HG03571 (cell line): ENCODE data around the gene LAMC2.

Experiments
- ATAC-seq: cut with Tn5 transposase; IDR thresholded peaks from one replicate; pipeline ENCODE4 v1.9.1; 2021; ENCODE audit not compliant: unreplicated experiment

Gene LAMC2

DNA sequence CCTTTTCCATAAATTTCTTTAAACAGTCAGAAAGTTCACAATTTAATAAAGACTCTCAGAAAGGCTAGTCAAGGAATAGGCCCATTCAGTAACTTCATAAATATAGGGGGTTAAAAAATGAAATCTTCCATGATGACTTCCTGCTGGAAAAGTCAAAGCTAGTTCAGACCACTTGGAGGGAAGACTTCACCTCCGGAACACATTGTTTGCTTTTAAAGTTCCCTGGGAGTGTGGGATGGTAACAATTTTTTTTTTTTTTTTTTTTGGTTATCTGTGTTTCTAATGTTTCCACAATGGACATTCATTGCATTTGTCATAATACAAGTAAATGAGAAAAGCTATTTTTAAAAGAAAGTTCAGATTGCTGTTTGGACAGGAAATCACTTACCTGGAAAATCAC is 18.4 kb upstream of the LAMC2 start:
- no peak for ATAC-seq

DNA sequence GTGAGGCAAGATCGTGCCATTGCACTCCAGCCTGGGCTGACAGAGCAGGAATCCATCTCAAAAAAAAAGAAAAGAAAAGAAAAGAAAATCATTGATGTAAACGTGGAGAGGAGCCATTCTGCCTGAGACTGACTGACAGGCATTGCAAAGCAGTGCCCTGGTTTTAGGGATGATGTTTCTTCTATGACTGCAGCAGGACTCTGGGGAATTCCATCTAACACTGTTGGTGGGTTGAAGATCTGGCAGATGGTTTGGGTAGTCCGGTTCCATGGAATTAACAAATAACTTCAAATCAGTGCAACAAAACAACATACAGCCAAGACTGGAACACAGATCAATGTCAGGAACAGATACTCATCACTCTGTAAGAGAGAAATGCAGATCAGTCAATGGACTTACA is 17.8 kb upstream of the LAMC2 start:
- ATAC-seq: no peak

DNA sequence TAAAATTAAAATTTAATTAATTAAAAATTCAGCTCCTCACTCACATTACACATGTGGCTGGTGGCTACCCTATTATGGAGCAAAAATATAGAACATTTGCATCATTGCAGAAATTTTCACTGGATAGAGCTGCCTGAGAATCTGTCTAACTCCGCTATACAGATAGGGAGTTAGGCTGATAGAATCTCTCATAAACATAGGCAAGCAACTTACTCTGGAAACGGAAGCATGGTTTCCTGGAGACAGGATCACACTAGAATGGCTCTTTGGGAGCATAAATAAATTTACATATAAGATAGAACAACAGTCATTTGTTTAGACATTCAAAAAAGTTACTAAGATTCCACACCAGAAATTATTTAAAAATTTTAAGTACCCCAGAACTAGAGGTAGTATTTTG is 12.2 kb upstream of the LAMC2 start:
- ATAC-seq: no peak

DNA sequence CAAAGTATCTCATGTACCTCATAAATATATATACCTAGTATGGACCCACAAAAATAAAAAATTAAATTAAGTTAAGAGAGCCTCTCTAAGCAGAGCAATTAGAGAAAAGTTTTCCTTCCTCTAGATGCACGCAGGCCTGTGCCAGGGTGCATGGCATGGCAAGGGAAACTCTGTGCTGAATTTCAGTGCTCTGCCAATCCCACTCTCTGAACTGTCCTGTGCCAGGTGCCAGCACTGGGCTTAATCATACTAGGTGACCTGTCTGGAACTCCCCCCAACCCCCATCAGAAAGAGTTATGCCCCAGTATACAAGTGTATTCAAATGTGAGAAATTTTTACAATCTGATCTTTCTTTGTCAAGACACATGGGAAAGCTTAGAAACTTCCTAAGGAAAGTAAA is 10.4 kb upstream of the LAMC2 start:
- ATAC-seq: no peak

DNA sequence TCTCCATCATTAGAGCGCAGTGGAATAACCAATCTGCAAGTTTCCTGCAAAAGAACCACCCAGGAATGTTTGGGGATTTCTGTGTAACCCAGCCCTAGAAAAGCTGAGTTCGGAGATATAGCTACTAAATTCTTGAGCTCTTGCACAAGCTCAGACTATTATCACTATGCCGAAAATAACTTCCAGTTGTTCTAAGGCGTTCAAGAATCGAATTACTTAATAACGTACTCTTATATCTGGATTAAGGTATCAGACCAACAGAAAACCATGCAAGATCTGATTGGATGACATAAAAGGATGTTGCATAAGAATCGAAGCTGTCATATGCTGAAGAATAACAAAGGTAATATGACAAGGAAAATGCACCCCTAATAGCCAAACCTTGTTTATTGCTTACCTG is 7.5 kb upstream of the LAMC2 start:
- no peak for ATAC-seq

DNA sequence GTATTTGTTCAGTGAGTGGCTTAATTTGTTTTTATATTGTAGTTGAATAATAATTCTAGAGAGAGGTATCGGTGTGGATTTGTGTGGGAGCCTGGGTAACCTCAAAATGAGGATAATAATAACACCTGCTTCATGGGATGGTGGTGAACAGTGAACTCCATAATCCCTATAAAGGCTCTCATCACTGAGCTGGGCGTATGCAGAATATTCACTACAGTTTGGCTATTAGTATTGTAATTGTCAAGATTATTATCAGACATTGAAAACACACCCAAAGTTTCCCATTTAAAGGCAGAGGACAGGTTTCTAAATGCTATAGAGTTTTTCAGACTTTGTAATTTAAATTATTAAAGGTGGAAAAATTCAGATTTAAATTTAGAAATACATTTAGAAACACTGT is 7.0 kb upstream of the LAMC2 start:
- no peak for ATAC-seq

DNA sequence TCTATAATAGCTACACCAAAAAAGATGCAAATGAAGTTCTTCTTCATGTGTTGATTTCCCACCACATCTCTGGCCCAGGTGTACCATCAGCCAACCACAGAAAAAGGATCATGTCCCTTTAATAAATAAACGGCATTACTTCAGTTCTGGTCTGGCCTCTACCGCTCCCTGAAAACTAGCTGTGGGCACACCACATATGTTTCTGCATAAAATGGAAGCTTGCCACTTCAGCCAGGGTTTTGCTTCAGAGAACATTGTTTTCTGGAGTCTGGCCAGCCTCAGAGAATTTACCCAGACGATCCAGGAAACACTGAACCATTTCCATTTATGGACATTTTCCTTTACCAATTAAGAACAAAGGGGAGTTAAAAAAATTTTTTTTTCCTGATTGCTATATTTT is 5.8 kb upstream of the LAMC2 start:
- ATAC-seq: no peak

DNA sequence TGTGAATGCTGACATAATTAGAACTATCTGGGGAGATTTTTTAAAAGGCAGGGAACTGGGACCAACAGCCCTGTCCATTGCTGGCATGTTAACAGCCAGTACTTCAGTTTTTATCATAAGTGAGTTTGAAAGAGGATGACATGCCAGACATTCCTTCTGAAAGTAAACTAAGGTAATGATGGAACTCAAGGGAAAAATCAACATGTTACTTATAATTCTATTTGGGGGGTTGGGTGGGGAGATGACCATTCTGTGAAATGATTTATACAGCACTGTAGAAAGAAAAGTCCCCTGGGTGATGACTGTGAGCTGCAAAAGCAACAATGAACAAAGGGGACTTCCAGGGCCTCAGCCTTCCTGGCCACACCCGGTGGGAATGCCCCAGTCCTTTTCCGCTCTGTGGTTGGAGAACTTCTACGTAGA is 5.4 kb upstream of the LAMC2 start:
- ATAC-seq: peak; percentile 74

DNA sequence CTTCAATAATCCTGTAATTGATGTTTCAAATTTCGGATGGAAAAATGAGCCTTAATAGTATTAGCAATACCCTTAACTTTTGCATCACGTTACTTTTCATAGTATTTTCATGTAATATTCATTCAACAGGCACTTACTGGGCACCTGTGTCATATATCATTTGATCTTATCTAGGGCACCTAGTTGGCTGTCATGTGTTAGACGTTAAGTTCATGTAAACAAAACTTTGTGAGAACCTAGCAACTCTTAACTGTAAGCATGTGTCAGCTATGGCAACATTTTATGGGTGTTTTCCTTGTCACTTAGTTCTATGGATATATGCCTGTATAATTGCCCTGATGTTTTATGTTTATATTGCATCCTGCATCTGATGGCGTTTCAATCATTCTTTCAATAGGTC is 777 bp downstream of the LAMC2 start:
- ATAC-seq: no peak

DNA sequence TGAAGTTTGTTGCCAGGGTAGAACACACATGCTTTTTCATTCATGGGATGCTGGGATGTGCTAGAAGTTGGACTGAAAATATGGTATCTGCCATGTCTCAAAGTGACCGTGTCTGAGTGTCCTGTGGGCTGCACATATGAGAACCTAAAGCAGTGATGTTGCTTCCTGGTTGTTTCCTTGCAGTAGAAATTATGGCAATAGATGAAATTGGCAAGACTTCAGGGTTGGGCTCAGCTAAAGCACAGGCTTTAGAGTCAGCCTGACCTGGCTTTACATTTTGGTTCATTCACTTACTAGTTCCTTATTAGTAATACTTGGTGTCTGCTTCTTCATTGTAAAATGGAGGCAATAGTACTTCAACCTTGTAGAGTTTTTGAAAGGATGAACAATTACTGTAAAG is 2.2 kb downstream of the LAMC2 start:
- no peak for ATAC-seq

DNA sequence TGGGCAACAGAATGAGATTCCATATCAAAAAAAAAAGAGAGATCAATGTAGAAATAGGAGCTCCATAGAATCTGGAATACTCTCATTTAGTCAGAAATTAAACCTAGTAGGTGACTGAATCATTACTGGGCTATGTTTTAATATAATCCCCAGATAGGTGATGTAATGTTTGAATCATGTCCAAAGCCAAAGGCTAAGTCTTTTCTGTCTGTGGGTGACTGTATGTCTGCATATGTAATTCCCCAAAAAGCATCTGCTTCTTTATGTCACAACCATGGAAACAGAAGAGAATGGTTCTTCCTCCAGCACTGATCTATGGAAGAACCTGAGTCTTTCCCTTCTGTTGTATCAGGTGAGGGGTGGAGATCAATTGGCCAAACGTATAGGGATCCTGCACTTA is 5.8 kb downstream of the LAMC2 start:
- ATAC-seq: no peak

DNA sequence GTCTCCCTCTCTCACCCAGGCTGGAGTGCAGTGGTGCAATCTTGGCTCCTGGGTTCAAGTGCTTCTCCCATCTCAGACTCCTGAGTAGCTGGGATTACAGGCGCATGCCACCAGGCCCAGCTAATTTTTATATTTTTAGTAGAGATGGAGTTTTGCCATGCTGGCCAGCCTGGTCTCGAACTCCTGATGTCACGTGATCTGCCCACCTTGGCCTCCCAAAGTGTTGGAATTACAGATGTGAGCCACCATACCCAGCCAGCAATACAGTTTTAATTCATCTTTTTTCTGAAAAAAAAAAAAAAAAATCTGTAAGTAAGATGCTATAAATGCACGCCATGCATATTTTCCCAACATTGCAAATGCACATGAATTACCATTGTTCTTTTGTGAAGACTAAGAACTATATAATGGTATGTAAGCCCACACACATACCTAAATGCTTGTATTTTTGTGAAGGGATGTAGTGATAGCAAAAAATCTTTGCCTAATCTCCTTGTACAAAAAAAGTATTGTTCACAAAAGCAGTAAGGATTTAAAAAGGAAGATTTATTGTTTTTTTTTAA is 8.0 kb downstream of the LAMC2 start:
- ATAC-seq: no peak

DNA sequence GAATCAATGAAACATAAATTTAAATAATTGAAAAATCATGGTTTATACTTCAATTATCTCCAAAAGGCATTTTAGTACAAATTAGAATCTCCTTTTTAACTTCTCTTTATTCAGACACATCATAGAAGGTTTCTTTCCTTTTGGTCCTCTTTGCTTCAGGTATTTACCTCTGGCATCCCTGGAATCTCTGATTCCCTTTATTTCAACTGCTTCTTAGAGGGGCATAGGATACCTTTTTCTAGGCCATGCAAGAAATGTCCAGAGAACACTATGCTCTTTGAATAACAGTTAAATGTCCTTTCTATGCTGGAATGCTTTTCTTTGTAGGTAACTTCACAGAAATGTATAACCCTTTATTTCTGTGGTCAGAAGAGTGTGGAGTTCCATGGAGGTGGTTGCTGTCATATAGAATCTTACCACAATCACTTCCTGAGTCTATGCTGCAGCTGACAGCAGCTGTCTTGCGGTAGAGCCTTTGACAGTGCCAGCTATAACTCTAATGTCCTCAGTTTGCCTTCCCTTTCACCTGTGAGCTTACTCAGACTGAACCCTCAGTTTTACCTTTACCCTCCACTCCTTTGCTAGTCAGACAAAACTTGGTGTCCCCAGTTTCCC is 8.6 kb downstream of the LAMC2 start:
- ATAC-seq: peak; percentile 98

DNA sequence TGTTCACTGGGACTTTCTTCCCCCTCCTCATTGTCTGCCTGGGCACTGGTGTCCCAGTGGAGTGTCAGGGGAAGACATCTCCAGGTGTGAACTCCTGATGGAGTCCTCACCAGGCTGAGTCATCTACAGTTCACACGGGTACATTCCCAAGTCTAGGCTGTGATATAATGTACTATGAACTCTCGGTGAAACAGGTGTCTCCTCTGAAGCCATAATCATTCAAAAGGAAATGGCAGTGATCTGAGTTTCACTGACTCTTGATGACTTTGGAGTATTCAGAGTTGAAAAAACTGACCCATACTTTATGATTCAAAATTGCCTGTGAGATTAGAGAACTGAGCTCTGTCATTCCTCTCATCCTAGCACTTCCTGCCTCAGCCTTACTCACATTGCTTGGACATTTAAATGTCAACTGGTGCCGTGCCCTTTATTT is 9.1 kb downstream of the LAMC2 start:
- ATAC-seq: peak; percentile 28

DNA sequence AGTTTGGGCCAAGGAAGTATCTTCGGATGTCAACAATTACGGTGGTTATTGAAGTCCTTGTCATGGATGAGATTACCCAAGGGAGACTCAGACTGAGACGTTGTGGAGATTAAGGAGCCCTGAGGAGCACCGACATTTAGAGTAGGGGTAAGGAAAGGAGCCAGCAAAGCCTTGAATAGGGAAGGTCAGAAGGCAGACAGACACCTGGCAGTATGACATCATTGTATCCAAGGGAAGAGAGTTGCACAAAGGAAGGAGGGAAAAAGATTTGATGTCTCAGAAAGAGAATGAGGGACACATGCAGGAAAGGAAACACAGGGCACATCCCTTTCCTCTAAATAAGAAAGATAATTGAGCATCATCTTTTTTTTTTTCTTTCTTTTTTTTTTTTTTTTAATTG is 11.7 kb downstream of the LAMC2 start:
- no peak for ATAC-seq

DNA sequence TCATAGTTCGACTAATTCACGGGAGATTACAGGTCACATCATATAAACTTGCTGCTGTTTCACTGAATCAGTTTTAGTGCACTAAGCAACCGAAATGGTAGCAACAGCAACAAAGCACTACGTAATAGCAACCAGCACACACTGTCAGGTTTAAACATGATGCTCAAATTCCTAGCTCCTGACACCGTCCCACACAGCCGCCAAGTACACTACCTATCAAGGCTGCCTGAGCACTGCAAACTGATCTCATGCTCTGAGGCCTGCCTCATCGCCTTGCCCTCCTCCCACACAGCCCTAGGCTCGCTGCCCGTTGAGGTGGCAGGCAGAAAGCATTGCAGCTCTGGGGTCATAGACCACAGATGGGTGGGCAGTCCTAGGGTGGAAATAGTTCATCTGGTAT is 12.4 kb downstream of the LAMC2 start:
- no peak for ATAC-seq

DNA sequence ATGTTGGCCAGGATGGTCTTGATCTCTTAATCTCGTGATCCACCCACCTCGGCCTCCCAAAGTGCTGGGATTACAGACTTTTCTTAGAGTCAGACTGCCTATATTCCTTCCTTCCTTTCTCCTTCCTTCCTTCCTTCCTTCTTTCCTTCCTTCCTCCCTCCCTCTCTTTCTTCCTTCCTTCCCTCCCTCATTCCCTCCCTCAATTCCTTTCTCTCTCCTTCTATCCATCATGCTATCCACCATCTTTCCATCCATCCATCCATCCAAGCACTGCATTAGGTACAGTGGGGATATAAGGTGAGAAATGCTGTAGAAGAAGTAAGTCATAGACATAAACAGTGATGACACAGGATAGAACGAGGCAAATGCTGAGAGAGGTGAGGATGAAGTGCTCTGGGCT is 13.2 kb downstream of the LAMC2 start:
- ATAC-seq: no peak

DNA sequence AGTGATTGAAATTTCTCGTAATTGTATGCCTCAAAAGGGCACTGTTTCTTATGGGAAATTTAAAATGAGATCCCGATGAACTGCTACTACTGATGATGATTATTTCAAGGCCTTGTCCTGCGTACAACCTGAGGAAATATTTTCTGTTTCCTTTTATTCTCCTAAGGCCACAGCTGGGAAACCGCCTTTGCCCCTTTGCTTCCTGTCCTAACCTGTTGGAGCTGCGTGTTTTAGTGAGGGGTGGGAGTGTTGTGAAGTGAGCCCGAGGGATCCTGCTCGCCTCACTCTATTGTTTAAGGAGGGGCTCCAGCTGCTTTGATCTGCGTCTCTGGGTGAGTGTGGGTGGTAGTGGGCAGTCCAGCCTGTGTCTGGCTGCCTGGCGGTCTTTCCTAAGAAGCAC is 14.4 kb downstream of the LAMC2 start:
- no peak for ATAC-seq

DNA sequence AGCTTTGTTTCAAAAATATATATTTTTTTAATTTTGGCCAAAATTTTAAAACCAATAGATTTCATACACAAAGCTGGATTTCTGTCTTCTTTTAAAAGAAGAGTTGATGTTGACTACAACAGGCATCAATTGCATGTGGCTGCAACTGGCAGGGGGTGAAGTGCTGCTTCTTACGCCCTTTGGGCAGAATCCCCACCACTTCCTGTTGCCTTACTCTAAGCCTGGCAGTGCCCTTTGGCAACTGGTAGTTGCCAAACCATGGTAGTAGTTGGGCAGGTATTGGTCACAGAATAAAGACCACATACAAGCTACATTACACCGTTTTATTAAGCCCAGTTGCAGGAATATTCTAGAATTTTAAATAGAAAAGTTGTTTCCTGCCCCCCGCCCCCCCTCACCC is 17.0 kb downstream of the LAMC2 start:
- ATAC-seq: no peak

DNA sequence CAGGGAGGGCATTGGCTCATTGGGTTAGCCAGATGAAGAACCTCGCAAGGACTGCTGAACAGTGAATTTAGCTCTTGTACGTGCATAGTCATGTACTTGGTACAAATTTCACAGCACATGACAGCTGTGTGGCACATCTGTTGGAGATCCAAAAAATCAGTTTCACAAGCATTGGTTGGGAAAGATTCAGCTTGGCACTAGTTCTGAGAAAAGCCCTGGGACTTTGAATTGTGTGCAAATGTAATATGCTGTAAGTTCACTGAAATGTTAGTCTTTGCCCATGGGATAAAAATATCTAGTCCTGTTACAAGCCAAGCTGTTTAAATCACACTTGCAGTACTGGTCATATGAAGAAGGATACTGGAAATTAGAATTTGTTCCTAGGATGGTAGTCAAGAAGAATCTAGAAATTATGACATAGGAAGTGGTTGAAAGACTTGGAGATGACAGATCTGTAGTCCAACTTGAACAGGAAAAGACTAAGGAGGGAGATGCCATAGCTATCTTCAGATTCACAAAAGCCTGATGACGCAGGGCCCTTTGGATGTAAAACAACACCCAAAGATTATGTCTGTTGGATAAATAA is 19.2 kb downstream of the LAMC2 start:
- no peak for ATAC-seq

DNA sequence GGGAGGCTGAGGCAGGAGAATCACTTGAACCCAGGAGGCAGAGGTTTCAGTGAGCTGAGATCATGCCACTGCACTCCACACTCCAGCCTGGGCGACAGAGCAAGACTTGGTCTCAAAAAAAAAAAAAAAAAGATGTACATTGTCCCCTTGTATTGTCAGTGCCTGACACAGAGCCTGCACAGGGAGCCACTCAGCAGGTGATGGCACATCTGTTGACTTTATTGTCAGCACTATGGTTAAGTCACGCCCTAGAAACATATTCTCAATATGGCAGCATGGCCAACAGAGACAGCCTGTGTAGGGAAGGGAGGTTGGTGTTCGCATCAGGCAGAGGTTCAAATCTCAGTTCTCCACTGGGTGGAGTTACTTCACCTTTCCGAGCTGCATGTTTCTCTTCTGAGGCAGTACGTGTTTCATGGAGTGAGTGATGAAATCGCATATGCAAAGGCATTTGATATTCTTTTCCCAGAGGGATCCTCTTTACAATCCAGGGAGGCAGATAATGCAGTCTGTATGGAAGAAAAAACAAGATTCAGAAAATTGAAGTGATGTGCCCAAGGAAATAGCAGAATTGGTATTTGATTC is 20.6 kb downstream of the LAMC2 start:
- no peak for ATAC-seq

DNA sequence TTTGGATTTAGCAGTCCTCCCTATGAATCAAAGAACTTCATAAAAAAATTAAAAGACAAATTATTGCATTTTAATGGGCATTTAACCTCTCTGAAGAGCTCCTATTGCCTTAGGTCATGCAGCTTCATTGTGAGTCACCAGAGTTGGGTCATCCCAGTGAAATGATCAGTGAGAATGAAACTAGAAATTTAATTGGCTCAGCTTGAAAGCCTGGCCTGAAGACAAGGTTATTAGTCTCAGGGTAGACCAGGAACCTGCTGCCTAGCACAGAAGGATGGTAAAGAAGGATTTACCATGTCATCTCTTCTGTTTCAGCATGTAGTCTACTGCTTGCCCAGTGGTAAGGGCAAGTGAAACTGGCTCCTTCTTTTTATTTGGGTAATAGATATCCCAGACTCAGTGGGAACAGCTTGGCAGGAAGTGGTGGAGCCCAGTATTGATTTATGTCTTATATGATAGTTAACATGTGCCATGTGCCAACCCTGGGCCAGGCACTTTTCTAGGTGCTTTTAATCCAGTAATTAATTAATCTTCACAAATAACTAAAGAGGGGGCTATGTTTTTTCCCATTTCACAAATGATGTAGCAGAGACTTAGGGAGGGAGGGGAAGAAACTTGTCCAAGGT is 23.6 kb downstream of the LAMC2 start:
- ATAC-seq: no peak
